HAP-1 (cell line): ENCODE results near the gene B4GALT6.

ENCODE experiments used
- DNase-seq, 2 experiments: peaks; one replicate each; pipeline ENCODE4 v3.0.0-alpha.2; 2016 to 2020; ENCODE audit warnings: low spot score in 2 of 2
- H3K27me3 ChIP-seq: fragments of 250-450 bp; sonication (Bioruptor Pico); 2 replicates; pipeline ENCODE4 v1.5.1; 2020; ENCODE audit warnings: low read depth, mild to moderate bottlenecking, moderate library complexity
- H3K36me3 ChIP-seq: fragments of 250-450 bp; sonication (Bioruptor Pico); replicated peaks from 2 replicates; pipeline ENCODE4 v1.5.1; 2020; ENCODE audit warnings: mild to moderate bottlenecking
- H3K4me1 ChIP-seq: fragments of 250-450 bp; sonication (Bioruptor Pico); 2 replicates; pipeline ENCODE4 v1.5.1; 2020; ENCODE audit warnings: mild to moderate bottlenecking
- H3K4me3 ChIP-seq: fragments of 250-450 bp; sonication (Bioruptor Pico); 2 replicates; pipeline ENCODE4 v1.5.1; 2020; ENCODE audit warnings: mild to moderate bottlenecking, moderate library complexity
- H3K9me3 ChIP-seq: fragments of 250-450 bp; sonication (Bioruptor Pico); 2 replicates; pipeline ENCODE4 v1.5.1; 2020; ENCODE audit warnings: mild to moderate bottlenecking, moderate library complexity
- in situ Hi-C: fragments of 300-500 bp; cut with MboI; formaldehyde crosslinking; loops from 3 replicates; pipeline ENCODE4 v1.14.3; 2020; ENCODE audit warnings: low sequenced_read_pairs, inconsistent platforms, mixed read lengths

The B4GALT6 gene

DNA sequence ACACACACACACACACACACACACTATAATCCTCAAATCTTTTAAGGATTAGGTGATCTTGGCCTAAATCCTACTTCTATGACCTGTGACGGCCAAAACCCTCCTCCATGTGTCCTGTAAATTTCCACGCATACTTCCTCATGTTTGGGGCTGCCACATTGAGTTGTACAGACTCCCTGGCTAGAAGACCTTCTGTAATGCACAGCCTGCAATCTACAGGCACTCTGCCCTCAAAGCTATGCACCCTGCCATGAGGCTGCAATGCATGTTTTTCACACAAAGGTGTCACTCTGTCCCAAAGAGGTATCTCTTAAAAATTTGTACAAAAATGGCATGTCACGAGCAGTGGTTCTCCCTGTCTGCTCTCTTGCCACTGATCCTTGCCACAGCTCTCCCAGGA is 26.4 kb upstream of the B4GALT6 start:
- Histone ChIP-seq H3K4me1 (no peaks in the 10 kb centered on the region), H3K4me3 (no peak overlapping the region), H3K27me3 (no peaks in the 10 kb centered on the region), H3K36me3 (no peaks in the 10 kb centered on the region), H3K9me3 (no peaks in the 10 kb centered on the region)
- DNase-seq: peak in 1 of 2 experiments; percentile 40
- in situ Hi-C loops: loop anchor here (10.0 kb wide), 1 partner anchor 156 kb away; no protein-coding TSS in a partner anchor

DNA sequence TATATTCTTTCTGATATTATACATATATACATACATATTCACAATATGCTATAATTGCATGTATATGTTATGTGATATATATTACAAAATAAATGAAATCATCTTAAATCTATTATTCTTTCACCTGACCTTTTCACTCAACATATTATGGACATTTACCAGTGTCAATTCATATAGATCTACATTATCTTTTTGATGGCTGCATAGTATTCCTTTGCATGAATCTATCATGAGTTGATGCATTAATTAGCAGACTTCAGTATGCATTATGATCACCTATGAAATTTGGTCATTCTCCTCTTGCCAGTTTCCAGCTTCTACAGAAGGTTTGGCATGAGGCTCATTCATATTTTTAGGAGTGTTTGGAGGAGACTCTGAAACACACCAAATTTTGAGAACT is 23.4 kb upstream of the B4GALT6 start:
- Histone ChIP-seq H3K4me1 (peaks cover 8% of the 10 kb centered on the region), H3K9me3 (no peaks in the 10 kb centered on the region), H3K36me3 (no peaks in the 10 kb centered on the region), H3K27me3 (no peaks in the 10 kb centered on the region), H3K4me3 (no peak overlapping the region)
- no peak for DNase-seq
- in situ Hi-C loops: no loop called here

DNA sequence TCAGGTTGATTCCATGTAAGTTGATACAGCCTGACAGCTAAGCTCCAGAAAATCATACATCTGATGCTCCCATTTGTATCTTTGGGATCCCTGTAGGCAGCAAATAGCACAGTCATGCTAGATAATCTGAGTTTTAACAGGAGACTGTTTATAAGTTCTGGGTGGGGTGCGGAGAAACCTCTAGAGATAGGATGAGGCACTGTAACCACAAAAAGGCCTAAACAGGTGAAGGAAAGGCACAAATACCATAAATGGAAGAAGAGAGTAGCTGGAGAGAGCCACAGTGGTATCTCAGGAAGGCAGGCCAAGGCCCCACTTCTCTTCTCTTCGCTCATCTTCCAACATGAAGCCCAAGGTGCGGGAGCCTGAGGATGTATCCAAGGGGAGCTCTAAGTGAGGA is 18.1 kb upstream of the B4GALT6 start:
- in situ Hi-C loops: no loop called here
- Histone ChIP-seq H3K27me3 (no peaks in the 10 kb centered on the region), H3K4me3 (no peak overlapping the region), H3K9me3 (no peaks in the 10 kb centered on the region; the same call in 1 of the 2 replicates), H3K4me1 (peaks cover 8% of the 10 kb centered on the region), H3K36me3 (no peaks in the 10 kb centered on the region)
- no peak for DNase-seq

DNA sequence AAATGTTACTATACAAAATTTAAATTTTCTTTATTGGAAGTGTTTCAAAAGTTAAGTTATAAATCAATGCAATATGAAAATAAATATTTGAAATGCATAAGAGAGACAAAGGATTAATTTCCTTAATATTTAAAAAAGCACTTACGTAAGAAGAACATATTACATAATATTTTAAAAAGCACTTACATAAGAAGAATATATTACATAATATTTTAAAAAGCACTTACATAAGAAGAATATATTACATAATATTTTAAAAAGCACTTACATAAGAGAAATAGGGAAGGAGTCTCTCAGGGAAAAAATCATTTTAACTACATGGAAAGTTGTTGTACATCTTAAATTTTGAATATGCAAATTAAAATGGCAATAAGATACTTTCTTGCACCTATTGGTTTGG is 17.4 kb upstream of the B4GALT6 start:
- H3K4me3 ChIP-seq: no peak overlapping the region

DNA sequence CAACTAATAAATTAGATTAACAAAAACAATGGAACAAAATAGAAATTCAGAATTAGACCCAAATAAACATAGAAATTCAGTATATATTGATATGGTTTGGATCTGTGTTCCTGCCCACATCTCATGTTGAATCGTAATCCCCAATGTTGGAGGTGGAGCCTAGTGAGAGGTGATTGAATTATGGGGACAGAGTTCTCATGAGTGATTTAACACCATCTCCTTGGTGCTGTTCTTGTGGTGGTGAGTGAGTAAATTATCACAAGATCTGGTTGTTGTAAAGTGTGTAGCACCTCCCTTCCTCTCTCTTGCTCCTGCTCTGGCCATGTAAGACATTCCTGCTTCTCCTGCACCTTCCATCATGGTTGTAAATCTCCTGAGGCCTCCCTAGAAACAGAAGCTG is 16.6 kb upstream of the B4GALT6 start:
- no peak for DNase-seq
- Histone ChIP-seq H3K4me3 (no peak overlapping the region), H3K4me1 (peaks cover 8% of the 10 kb centered on the region), H3K27me3 (no peaks in the 10 kb centered on the region), H3K9me3 (no peaks in the 10 kb centered on the region; the same call in 1 of the 2 replicates), H3K36me3 (no peaks in the 10 kb centered on the region)
- in situ Hi-C loops: no loop called here

More for the DNA sequence above, 17.4 kb upstream of the B4GALT6 start:
- peaks cover 8% of the 10 kb centered on the region for H3K4me1 ChIP-seq
- H3K9me3 ChIP-seq: no peaks in the 10 kb centered on the region; the same call in 1 of the 2 replicates
- in situ Hi-C loops: no loop called here
- no peaks in the 10 kb centered on the region for H3K27me3 ChIP-seq
- no peaks in the 10 kb centered on the region for H3K36me3 ChIP-seq
- no peak for DNase-seq

DNA sequence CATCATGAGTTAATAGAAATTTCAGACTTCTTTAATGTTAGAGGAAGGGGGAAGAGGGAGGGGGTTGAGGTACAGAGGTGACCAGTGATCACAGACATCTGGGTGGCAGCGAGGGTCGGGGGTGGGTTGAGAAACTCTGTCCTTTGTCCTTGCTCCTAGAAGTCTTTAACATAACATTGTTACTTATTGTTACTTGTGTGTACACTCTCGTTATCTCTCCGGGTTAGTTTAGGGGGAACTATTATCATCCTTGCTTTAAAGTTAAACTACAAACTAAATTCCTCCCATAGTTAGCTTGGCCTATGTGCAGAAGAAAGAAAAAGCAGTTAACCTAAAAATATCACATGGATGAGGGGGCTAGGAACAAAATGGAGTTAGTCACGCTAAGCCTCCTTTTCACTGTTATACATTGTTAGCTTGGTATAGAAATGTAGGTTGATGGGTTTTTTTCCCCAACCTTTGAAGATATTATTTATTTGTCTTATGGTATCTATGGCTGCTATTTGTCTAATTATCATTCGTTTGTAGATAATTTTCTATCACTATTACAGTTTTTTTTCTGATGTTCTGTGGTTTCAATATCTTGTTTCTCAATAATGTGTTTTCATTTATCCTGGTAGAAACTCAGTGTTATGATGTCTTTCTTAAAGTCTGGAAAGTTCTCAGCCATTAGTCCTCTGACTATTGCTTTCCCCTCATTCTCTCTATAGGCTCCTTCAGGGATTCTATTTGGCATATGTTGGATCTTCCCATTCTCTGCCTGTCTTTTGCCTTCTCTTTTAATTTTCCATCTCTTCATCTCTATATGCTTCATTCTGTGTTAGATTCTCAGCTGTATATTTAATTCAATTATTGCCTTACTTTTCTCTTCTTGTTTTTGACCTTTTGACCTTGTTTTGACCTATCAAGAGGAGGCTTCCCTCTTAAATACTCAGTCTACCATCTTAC is 13.2 kb upstream of the B4GALT6 start:
- Histone ChIP-seq H3K9me3 (no peaks in the 10 kb centered on the region; the same call in 1 of the 2 replicates), H3K27me3 (no peaks in the 10 kb centered on the region)

DNA sequence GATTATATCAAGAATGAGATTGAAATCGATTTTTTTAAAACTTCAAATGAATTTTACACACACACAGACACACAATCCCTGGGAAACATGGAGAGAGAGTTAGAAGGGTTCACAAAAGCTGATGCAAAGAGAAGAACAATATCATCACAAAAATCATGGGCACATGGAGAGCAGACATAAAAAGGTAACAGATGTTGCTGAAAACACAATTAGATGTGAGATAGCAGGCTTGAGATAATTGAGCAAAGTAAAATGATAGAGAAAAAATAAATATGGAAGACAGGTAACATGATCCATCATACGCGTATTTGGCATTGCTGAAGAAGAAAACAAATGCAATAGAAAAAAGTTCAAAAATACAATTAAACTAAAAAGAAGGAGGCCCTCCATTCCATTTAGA is 11.6 kb upstream of the B4GALT6 start:
- Histone ChIP-seq H3K27me3 (no peaks in the 10 kb centered on the region), H3K4me3 (no peak overlapping the region), H3K9me3 (no peaks in the 10 kb centered on the region; the same call in 1 of the 2 replicates), H3K4me1 (no peaks in the 10 kb centered on the region), H3K36me3 (no peaks in the 10 kb centered on the region)
- DNase-seq: no peak
- in situ Hi-C loops: no loop called here

More for the DNA sequence above, 13.2 kb upstream of the B4GALT6 start:
- Histone ChIP-seq H3K4me1 (no peaks in the 10 kb centered on the region), H3K36me3 (no peaks in the 10 kb centered on the region), H3K4me3 (no peak overlapping the region)
- DNase-seq: no peak
- in situ Hi-C loops: no loop called here

DNA sequence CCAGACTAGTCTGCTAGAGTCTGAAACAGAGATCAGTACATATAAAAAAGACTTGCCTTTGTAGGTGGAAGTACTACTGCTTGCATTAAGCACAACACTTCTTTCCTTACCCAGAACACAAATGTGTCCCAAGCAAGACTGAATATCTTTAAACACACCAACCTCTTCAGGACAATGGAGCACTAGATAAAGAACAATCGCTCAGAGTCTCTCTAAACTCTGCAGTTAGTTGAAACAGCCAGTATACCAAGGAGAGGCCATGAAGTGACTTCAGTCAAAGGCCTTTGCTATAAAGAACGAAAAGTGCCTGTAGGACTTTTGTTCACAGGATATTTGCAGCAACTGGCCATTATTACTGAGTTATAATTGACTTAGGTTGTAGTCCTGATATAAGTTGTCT is 9.9 kb upstream of the B4GALT6 start:
- Histone ChIP-seq H3K4me3 (no peak overlapping the region), H3K9me3 (no peaks in the 10 kb centered on the region; the same call in 1 of the 2 replicates), H3K36me3 (no peaks in the 10 kb centered on the region), H3K4me1 (no peaks in the 10 kb centered on the region), H3K27me3 (no peaks in the 10 kb centered on the region)
- DNase-seq: no peak
- in situ Hi-C loops: no loop called here

DNA sequence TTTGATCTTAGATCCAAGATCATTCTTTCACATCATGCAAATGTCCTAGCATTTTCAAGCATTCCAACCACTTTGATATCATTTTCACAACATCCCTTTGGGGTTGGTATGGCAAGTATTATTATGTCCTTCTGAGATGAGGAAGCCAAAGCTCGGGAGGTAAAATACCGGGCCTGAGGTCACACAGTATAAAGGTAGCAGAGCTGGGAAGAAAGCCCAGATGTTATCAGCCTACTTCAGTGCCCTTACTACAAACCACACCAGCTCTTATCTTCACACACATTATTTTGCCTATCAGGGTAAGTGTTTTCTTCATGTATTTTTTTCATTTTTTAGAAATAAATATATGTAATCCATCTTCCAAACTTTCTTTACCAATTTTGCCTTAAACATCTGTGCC is 4.2 kb upstream of the B4GALT6 start:
- Histone ChIP-seq H3K36me3 (no peaks in the 10 kb centered on the region), H3K4me1 (peaks cover 7% of the 10 kb centered on the region), H3K9me3 (no peaks in the 10 kb centered on the region), H3K4me3 (no peak overlapping the region), H3K27me3 (no peaks in the 10 kb centered on the region)
- DNase-seq: no peak
- in situ Hi-C loops: no loop called here

DNA sequence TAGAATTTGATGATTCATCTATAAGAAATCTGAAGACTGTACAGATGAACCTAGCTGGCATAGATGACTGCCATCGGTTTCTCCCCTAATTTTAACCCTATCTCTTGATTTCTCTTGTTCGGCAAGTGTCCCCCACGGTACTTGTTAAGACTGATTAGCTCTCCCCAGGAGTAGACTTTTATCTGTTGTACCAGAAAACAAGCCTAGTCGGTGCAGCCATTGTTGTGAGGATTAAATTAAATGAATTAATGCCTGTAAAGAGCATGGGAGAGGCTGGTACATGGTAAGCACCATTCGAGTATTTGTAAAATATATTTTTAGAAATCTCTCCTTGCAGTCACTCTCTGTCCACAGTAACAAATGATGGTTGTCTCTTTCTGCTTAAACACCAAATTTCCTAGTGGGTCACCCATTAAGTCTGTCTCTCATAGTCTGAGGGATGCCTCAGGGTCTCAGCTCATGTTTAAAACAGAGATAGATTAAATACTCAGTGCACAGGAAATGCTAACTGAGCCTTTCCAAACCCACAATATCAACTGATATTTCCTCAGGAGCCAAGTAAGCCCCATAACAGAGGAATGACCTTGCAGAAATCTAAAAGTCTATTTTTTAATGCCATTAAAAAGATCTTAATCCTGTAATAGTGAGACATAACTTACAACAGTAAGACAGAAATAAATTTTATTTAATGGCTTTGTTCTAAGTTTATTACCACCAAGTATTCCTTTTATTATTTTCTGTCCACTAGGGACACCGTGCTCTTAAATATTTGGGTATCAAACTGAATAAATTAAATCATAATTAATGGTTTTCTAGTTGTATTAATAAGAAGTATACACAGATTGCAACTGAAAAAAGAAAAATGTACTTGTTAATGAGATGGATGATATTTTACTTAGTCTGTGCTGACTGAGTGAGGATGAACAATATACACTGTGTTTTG is 2.9 kb upstream of the B4GALT6 start:
- Histone ChIP-seq H3K27me3 (no peaks in the 10 kb centered on the region), H3K4me1 (peaks cover 12% of the 10 kb centered on the region), H3K4me3 (no peak overlapping the region), H3K36me3 (no peaks in the 10 kb centered on the region), H3K9me3 (no peaks in the 10 kb centered on the region)
- no peak for DNase-seq
- in situ Hi-C loops: no loop called here

DNA sequence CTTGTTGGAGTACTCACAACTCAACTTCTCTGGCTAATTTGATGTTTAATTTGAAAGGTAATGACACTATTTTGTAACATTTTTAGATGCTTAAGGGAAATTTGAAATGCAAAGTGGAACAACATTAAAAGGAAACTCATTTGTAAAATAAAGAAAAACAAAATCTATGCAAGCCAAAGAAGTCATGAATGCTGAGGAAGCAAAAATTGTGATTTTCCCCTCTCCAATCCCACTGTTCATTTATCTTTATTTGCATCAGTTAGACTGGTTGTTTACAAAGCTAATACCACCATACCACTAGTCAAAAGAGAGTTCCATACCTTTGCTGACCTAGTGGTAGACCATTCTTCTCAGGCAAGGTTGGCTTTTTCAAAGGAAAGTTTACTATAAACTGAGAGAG is 2.2 kb upstream of the B4GALT6 start:
- H3K4me3 ChIP-seq: no peak overlapping the region
- peaks cover 13% of the 10 kb centered on the region for H3K4me1 ChIP-seq
- H3K27me3 ChIP-seq: no peaks in the 10 kb centered on the region
- DNase-seq: no peak
- no peaks in the 10 kb centered on the region for H3K9me3 ChIP-seq
- in situ Hi-C loops: no loop called here
- H3K36me3 ChIP-seq: no peaks in the 10 kb centered on the region

DNA sequence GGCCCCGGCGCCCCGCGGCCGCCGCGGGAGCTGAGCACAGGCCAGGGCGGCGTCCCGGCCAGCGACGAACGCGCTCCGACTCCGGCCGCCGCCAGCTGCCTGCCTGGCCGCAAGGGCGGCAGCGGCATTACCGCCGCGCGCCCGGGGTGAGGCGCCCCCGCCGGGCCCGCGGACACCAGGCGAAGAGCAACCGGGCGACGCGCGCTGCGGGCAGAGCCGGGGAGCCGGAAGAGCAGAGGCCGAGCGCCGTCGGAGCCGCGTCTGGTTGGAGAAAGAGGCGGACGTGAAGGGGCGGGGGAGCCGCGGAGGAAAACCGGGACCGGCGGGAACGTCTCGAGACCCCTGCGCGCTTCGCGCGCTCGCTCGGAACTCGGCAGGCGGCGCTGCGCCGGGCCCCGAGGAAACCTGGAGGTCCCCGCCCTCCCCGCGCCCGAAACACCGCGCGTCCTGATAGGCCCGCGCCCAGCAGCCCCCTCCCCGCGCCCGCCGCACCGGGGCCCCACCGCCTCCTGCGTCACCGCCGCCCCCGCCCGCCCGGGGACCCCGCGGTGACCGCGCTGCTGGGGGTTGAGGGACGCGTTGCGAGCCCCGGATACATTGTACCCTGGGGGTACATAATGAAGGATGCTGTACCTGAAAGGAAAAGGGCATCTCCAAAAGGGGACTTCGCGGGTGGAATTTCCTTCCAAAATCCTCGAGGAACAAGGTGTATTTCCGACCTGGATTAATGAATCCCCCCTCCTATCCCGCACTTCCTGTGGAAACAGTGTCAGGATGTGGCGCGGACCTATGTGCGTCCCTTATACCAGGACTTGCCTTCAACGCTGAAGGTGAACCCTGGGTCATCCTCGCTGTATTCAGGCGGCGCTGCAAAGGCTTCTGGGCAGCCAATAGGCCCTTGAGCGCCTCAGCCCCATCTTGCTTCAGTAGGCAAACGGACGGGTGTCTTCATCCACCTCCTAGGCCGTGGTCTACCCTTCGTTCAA is 1.0 kb upstream of the B4GALT6 start:
- peak; percentile 76 to 88 for DNase-seq
- in situ Hi-C loops: no loop called here
- no peaks in the 10 kb centered on the region for H3K36me3 ChIP-seq
- H3K9me3 ChIP-seq: no peaks in the 10 kb centered on the region
- no peaks in the 10 kb centered on the region for H3K27me3 ChIP-seq
- peak overlapping the region; percentile 41 for H3K4me3 ChIP-seq
- H3K4me1 ChIP-seq: peaks cover 21% of the 10 kb centered on the region

DNA sequence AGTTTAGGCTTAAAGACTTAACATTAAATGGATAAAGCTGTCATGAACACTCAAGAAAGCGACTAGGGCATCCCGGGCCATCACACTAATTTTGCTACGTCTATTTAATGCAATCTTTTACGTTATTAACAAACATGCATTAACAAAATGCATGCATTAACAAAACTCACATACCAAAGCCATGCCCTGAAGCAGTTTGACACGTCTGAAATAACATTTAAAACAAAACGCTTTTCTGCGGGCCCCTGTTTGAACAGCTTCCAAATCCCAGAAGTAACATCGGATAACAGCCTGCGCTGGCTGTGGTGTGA is 458 bp downstream of the B4GALT6 start:
- in situ Hi-C loops: no loop called here
- Histone ChIP-seq H3K4me1 (peaks cover 21% of the 10 kb centered on the region), H3K36me3 (no peaks in the 10 kb centered on the region), H3K9me3 (no peaks in the 10 kb centered on the region), H3K27me3 (no peaks in the 10 kb centered on the region), H3K4me3 (peak overlapping the region; percentile 60)
- DNase-seq: peak in 1 of 2 experiments; percentile 20
